OCI-M2 (cell line): Measurements from ENCODE around the gene COA3.

Source experiments
- DNase-seq: peaks from one replicate; lab custom pipeline; 2025; ENCODE audit not compliant: unreplicated experiment; lab: John Stamatoyannopoulos, UW

The COA3 gene

GRCh38 chr17:42798383-42799380 is at the start of gene COA3, which contains the start of gene CNTD1:
Gene COA3 (minus strand): TSS chr17:42798704. CDS start chr17:42798681, 23 bp downstream.
Gene CNTD1 (plus strand): TSS chr17:42798861. CDS start chr17:42799068, 207 bp downstream.
- no peak for DNase-seq

- no peak for DNase-seq
Observed at GRCh38 chr17:42848093-42848492, 49.6 kb upstream of the COA3 start.

- no peak for DNase-seq
Observed at GRCh38 chr17:42846594-42847280, 48.2 kb upstream of the COA3 start.

- DNase-seq = no peak
Observed at GRCh38 chr17:42845918-42846593, 47.6 kb upstream of the COA3 start.

- DNase-seq = no peak
Observed at GRCh38 chr17:42845556-42845917, 47.0 kb upstream of the COA3 start.

GRCh38 chr17:42844761-42845555 is 46.5 kb upstream of the COA3 start:
- no peak for DNase-seq

- DNase-seq = no peak
Observed at GRCh38 chr17:42844271-42844670, 45.8 kb upstream of the COA3 start, which contains the start of gene AOC2. Gene AOC2 (plus strand): TSS chr17:42844580. CDS start chr17:42844627, 47 bp downstream.

- DNase-seq = no peak
Observed at GRCh38 chr17:42843358-42843934, 44.9 kb upstream of the COA3 start.

- DNase-seq = no peak
Observed at GRCh38 chr17:42841975-42842685, 43.6 kb upstream of the COA3 start.

- no peak for DNase-seq
Observed at GRCh38 chr17:42835732-42836131, 37.2 kb upstream of the COA3 start.

GRCh38 chr17:42833767-42834422 is 35.4 kb upstream of the COA3 start:
- DNase-seq = no peak

- DNase-seq = peak; percentile 60
Observed at GRCh38 chr17:42832934-42833766, 34.6 kb upstream of the COA3 start, which contains the start of gene PSME3. Gene PSME3 (plus strand): TSS chr17:42833397. CDS start chr17:42833632, 235 bp downstream.

- no peak for DNase-seq
Observed at GRCh38 chr17:42832213-42832933, 33.9 kb upstream of the COA3 start.

GRCh38 chr17:42830971-42831370 is 32.5 kb upstream of the COA3 start:
- DNase-seq = no peak

- DNase-seq = no peak
Observed at GRCh38 chr17:42827472-42827871, 29.0 kb upstream of the COA3 start.

- DNase-seq = no peak
Observed at GRCh38 chr17:42821176-42821575, 22.7 kb upstream of the COA3 start.

- no peak for DNase-seq
Observed at GRCh38 chr17:42819939-42820535, 21.5 kb upstream of the COA3 start.
